NAMALWA (cell line): Measurements from ENCODE around the gene TMEM266.

Experiments
- DNase-seq: peaks from one replicate; pipeline ENCODE4 v3.0.0-alpha.2; 2015; ENCODE audit warnings: low spot score

TMEM266 gene

GRCh38 chr15:76236350-76236749 is 176.6 kb downstream of the TMEM266 start:
- no peak for DNase-seq

- no peak for DNase-seq
Observed at GRCh38 chr15:76239786-76240185, 180.0 kb downstream of the TMEM266 start.

GRCh38 chr15:76245072-76245610 is 185.4 kb downstream of the TMEM266 start:
- no peak for DNase-seq

DNA sequence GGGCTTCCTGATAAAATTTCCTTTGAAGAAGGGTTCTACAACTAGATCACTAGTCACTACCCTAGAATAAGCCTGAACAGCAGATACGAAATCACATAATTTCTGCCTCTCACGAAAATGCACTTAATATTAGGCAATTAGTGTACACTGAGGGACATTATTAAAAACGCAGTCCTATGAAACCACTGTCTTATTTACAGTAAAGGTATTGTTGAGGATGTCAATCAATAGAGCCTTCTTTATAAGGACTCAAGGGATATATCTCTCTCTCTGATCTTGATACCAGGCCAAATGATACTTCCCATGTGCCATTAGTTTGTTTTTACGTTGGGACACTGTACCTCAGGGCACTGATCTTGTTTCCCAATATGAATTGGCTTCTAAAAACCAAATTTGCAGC is 191.9 kb downstream of the TMEM266 start:
- DNase-seq = no peak

DNA sequence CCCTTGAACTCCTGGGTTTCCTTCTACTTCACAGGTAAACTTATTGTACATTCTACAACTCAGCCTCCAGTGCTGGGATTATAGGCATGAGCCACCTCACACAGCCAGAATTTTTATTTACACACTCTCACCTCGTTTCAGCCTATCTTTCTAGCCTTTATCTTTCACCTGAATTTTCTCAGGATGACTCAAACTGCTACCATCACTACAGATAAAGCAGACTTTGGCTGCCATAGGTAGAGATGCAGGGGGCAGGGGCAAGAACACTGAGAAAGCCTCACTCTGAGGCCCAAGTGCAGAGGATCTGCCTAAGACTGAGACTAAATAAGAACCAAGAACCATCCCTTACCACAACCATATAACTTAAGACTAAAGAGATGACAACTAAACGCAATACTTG is 192.5 kb downstream of the TMEM266 start:
- DNase-seq = no peak

- no peak for DNase-seq
Observed at GRCh38 chr15:76253691-76254473, 194.1 kb downstream of the TMEM266 start.
